ENCODE measurements around the gene GTPBP3.

The GTPBP3 gene

DNA sequence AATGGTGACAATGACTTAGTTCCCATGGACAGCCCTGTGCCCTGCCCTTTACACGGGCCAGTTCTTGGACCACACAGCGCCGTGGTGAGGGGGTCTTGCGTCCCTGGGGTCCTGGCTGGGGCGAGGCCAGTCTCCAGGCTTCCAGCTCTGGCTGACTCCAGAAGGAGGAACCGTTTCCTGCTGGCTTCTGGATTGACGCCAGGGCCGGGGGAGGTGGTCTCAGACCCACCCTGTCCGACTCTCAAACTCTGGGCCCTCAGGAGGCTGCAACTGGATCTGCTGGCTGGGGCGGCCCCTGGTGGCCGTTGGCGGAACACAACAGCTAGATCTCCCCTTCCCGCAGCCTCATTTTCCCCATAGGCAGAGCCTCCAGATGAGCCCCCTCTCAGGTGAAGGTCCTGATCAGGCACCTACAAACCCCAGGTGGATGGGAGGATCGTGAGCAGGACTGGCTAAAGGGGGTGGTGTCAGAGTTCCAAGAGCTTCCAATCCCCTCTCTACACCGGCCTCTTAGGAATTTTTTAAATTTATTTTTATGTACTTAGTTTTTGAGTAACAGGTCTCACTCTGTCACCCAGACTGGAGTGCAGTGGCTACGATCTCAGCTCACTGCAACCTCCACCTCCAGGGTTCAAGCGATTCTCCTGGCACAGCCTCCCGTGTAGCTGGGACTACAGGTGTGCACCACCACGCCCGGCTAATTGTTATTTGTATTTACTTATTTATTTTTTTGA is 48.7 kb downstream of the GTPBP3 start:
- DNase-seq (ENCODE audit: low read depth in 2 of 2), result peak; percentile 34 to 52

DNA sequence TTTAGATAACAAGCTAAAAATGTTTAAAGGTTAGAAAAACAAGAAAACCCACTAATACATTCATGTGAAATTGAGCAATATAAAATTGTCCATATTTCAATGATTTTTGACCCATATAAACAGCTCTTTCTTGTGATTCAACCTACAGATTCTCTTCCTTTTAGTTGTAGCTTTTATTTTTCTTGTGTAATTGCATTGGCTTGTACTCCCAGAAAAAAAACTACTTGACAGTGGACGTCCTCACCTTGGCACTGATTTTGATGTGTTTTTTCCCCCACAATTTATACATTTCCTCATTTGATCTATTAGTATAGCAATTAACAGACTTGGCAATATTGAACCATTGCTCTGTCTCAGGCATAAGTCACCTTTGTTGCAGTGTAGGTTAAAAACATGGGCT is 51.9 kb downstream of the GTPBP3 start:
- DNase-seq (ENCODE audit: low read depth in 2 of 2), result no peak

- no peak for DNase-seq (ENCODE audit: low read depth in 2 of 2)
Observed at GRCh38 chr19:17389957-17390664, 52.8 kb downstream of the GTPBP3 start.

GRCh38 chr19:17390665-17391370 is 53.5 kb downstream of the GTPBP3 start:
- peak; percentile 88 to 93 for DNase-seq (ENCODE audit: low read depth in 2 of 2)

DNA sequence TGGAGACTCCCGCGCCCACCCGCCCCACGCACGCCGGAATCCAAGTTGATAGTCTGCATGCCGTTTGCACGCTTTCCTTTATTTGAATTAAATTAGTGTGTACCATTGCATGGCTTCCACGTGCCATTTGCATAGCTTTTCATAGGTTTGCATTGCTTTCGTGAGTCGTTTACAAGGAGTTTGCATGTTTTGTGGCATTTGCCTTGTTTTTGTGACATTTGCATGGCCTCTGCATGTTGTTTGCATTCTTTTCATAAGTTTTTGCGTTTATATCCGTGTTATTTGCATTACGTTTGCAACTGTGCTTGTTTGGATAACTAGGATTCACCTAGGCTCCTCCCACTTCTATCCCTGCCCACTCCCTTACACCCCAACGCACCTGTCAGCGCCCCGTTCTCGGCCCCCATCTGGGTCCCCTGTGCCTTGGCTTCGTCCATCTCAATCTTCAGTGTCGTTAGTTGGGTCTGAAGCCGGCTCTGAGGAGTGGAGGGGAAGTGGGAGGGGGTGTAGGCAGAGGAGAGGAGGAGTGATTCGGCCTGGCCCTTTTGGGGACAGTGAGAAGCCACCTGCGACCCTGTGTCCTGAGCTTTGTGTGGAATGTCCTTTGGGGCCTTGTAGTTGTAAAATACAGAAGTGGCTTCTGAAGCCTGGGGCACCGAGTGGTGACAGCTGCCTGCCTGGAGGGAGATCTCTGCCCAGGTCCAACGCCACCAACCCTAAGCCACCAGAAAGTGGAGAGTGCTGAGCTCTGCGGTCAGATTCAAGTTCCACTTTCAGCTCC is 54.2 kb downstream of the GTPBP3 start:
- DNase-seq (ENCODE audit: low read depth in 2 of 2), result no peak

All from stimulated activated CD8-positive, alpha-beta memory T cell treated with anti-CD3 and anti-CD28 coated beads, Interleukin-2, amount 100 ng/mL, for 48 hours (primary cell).